ENCODE measurements around the gene TOGARAM2.

DNA sequence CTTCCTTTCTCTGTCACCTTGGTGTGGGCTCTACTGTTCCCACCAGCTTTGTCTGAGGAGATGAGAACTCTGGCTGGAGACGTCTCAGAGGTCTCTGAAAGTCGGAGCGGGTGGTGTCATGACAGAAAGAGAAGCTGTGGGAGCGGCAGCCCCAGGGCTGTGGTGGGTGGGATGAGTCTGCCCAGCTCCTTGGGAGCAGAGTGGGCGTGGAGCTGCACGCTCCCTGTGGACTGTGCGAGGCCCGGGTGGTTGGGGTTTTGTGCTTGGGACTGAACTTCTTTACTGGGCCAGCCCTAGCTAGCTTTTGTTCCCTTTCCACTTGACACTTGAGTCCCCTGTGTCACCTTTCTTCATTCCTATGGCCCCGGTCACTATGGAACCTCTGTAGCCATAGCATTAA is 10.4 kb downstream of the TOGARAM2 start:
- TF ChIP-seq, protein P1, sequence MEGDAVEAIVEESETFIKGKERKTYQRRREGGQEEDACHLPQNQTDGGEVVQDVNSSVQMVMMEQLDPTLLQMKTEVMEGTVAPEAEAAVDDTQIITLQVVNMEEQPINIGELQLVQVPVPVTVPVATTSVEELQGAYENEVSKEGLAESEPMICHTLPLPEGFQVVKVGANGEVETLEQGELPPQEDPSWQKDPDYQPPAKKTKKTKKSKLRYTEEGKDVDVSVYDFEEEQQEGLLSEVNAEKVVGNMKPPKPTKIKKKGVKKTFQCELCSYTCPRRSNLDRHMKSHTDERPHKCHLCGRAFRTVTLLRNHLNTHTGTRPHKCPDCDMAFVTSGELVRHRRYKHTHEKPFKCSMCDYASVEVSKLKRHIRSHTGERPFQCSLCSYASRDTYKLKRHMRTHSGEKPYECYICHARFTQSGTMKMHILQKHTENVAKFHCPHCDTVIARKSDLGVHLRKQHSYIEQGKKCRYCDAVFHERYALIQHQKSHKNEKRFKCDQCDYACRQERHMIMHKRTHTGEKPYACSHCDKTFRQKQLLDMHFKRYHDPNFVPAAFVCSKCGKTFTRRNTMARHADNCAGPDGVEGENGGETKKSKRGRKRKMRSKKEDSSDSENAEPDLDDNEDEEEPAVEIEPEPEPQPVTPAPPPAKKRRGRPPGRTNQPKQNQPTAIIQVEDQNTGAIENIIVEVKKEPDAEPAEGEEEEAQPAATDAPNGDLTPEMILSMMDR (conservative IDR thresholded peaks at IDR 0.05; ENCODE audit: low read length) = no peak
- TF ChIP-seq EZH2phosphoT487 (IDR thresholded peaks at IDR 0.05; ENCODE audit: borderline replicate concordance, low read depth, low read length) = no peak

Data from OCI-LY7 (cell line).